ENCODE data around the gene MATCAP1. TPM values are rescaled to one million over a fixed set of nuclear protein-coding genes. Genes with fewer than 3 reads are reported as not detected.

MATCAP1 gene
- total and polyA plus RNA-seq, 2 of the 13 experiments (the other 11 are each of a cell fraction or from before 2014, with no cell fraction given), result 11.2 to 24.5 TPM

GRCh38 chr16:67155295-67156142, 28.2 kb downstream of the MATCAP1 start (continued):
- TF ChIP-seq REST (IDR thresholded peaks at IDR 0.05; ENCODE audit: borderline replicate concordance in 1 of 2, low read depth in 1 of 2, low read length in 2 of 2) (no peak), HDAC6 (IDR thresholded peaks at IDR 0.05; ENCODE audit: low read depth, low read length) (no peak), MEF2D (CRISPR knock-in tag; IDR thresholded peaks at IDR 0.05) (no peak), GZF1 (CRISPR knock-in tag; IDR thresholded peaks at IDR 0.05) (0 out of 2 replicates have a peak, but pooled peaks have one; percentile 40), ZFP37 (CRISPR knock-in tag; IDR thresholded peaks at IDR 0.05; ENCODE audit: borderline replicate concordance) (no peak), NFKBIZ (CRISPR knock-in tag; IDR thresholded peaks at IDR 0.05) (no peak), ZNF18 (CRISPR knock-in tag; IDR thresholded peaks at IDR 0.05; ENCODE audit: insufficient replicate concordance) (no peak), ZNF678 (CRISPR knock-in tag; IDR thresholded peaks at IDR 0.05) (no peak), GATAD1 (CRISPR knock-in tag; IDR thresholded peaks at IDR 0.05) (0 out of 2 replicates have a peak, but pooled peaks have one; percentile 30), GTF3A (CRISPR knock-in tag; conservative IDR thresholded peaks at IDR 0.05) (peak; percentile 62; the same call in 1 of the 2 replicates), AHDC1 (CRISPR knock-in tag; IDR thresholded peaks at IDR 0.05; ENCODE audit: borderline replicate concordance) (no peak), PATZ1 (CRISPR knock-in tag; IDR thresholded peaks at IDR 0.05) (no peak), PAF1 (CRISPR knock-in tag; IDR thresholded peaks at IDR 0.05) (no peak)

Data from HepG2 (cell line).